B cell (primary cell): ENCODE results near the gene SLC6A20. TPM values are rescaled to one million over a fixed set of nuclear protein-coding genes. Genes with fewer than 3 reads are reported as not detected.

Experiments
- ATAC-seq: fragments of 200-7000 bp; cut with Tn5 transposase; one replicate; pipeline ENCODE4 v1.10.0; 2021; ENCODE audit warnings: low read depth, mild to moderate bottlenecking, moderate number of reproducible peaks, moderate library complexity
- CTCF ChIA-PET: fragments of 350-600 bp; sonication (Branson Sonifier 250); formaldehyde crosslinking; loops from one replicate; lab custom pipeline; 2021; ENCODE audit warnings: antibody characterized with exemption, inconsistent platforms; lab: Charles Lee
- POLR2A ChIA-PET: fragments of 350-600 bp; sonication (Branson Sonifier 250); formaldehyde crosslinking; loops from one replicate; lab custom pipeline; 2021; ENCODE audit warnings: antibody characterized with exemption; lab: Charles Lee
- DNase-seq: peaks from one replicate; pipeline ENCODE4 v3.0.0; 2013
- H2AFZ ChIP-seq: 2 replicates; pipeline ENCODE4 v1.6.1; 2012; ENCODE audit warnings: mild to moderate bottlenecking, low read depth, low read length; ENCODE audit not compliant: insufficient read depth, poor library complexity, severe bottlenecking
- H3K27ac ChIP-seq, 2 donors: 1 replicate in 1 of 2; 2 replicates in 1 of 2; pipeline ENCODE4 v1.5.1; 2012 to 2013; ENCODE audit warnings: low read length in 2 of 2, mild to moderate bottlenecking in 2 of 2, moderate library complexity in 1 of 2
- H3K27me3 ChIP-seq, 4 experiments: fragments of 200-600 bp in 1 of 4; sonication (generic) in 1 of 4; replicated peaks in 1 of 4; 1 replicate in 2 of 4; 2 replicates in 2 of 4; pipeline versions ENCODE4 v1.6.1 to v1.7.0; 2013 to 2016; ENCODE audit warnings: low read length in 3 of 4, mild to moderate bottlenecking in 2 of 4, mixed read lengths in 1 of 4, moderate library complexity in 1 of 4; ENCODE audit not compliant: insufficient read depth in 4 of 4, control insufficient read depth in 3 of 4; ENCODE audit errors: control extremely low read depth in 1 of 4
- H3K36me3 ChIP-seq, 2 experiments: replicated peaks in 1 of 2; 1 replicate in 1 of 2; 2 replicates in 1 of 2; pipeline versions ENCODE4 v1.6.1 to v1.7.1; 2013; ENCODE audit warnings: low read length in 1 of 2; ENCODE audit not compliant: insufficient read depth in 2 of 2, control insufficient read depth in 1 of 2; ENCODE audit errors: control extremely low read depth in 1 of 2, extremely low read depth in 1 of 2
- H3K4me1 ChIP-seq, 2 donors: fragments of 200-600 bp in 1 of 2; sonication (generic) in 1 of 2; 1 replicate in 1 of 2; 2 replicates in 1 of 2; pipeline versions ENCODE4 v1.5.1 to v1.6.1; 2013 to 2017; ENCODE audit warnings: low read length in 2 of 2; ENCODE audit not compliant: control insufficient read depth in 2 of 2, insufficient read depth in 2 of 2
- H3K4me2 ChIP-seq: replicated peaks from 2 replicates; pipeline ENCODE3; 2012; ENCODE audit warnings: mild to moderate bottlenecking, low read depth, low read length; ENCODE audit not compliant: poor library complexity, severe bottlenecking
- H3K4me3 ChIP-seq, 5 experiments: fragments of 200-600 bp in 1 of 5; sonication (generic) in 1 of 5; 1 replicate in 3 of 5; 2 replicates in 2 of 5; pipeline versions ENCODE4 v1.5.1 to v1.7.0; 2011 to 2016; ENCODE audit warnings: low read length in 4 of 5, mild to moderate bottlenecking in 4 of 5, low read depth in 2 of 5, control low read depth in 1 of 5, moderate library complexity in 1 of 5; ENCODE audit not compliant: insufficient read depth in 1 of 5; ENCODE audit errors: control extremely low read depth in 1 of 5, extremely low read depth in 1 of 5
- H3K79me2 ChIP-seq: fragments of 200-600 bp; sonication (generic); one replicate; pipeline ENCODE4 v1.6.0; 2016; ENCODE audit warnings: low read length; ENCODE audit not compliant: control insufficient read depth, insufficient read depth
- H3K9ac ChIP-seq: fragments of 200-600 bp; sonication (generic); 2 replicates; pipeline ENCODE4 v1.6.1; 2017; ENCODE audit warnings: mild to moderate bottlenecking, low read length, moderate library complexity
- H3K9me3 ChIP-seq, 3 donors: one replicate each; pipeline versions ENCODE4 v1.6.1 to v1.7.1; 2013; ENCODE audit warnings: low read length in 2 of 3; ENCODE audit not compliant: control insufficient read depth in 2 of 3, insufficient read depth in 1 of 3; ENCODE audit errors: control extremely low read depth in 1 of 3
- H4K20me1 ChIP-seq: 2 replicates; pipeline ENCODE4 v1.6.0; 2012; ENCODE audit warnings: mild to moderate bottlenecking, low read length; ENCODE audit not compliant: insufficient read depth, control insufficient read depth, poor library complexity, severe bottlenecking
- H3K27ac Mint-ChIP-seq: one replicate; pipeline ENCODE4 v1.8.0; 2021; ENCODE audit warnings: mixed read lengths
- H3K27me3 Mint-ChIP-seq: one replicate; pipeline ENCODE4 v1.8.0; 2021; ENCODE audit warnings: mixed read lengths
- H3K4me1 Mint-ChIP-seq: one replicate; pipeline ENCODE4 v1.8.0; 2021; ENCODE audit warnings: mixed read lengths
- H3K4me3 Mint-ChIP-seq: one replicate; pipeline ENCODE4 v1.8.0; 2021; ENCODE audit warnings: mixed read lengths
- H3K9me3 Mint-ChIP-seq: one replicate; pipeline ENCODE4 v1.8.0; 2022; ENCODE audit warnings: mixed read lengths; ENCODE audit not compliant: insufficient read depth
- EZH2 ChIP-seq: IDR thresholded peaks from 2 replicates; pipeline ENCODE4 v1.6.1; 2012; ENCODE audit warnings: borderline replicate concordance, low read depth, mild to moderate bottlenecking, moderate library complexity, low read length; ENCODE audit not compliant: insufficient read depth, poor library complexity, severe bottlenecking
- WGBS: methylation state at CpG from one replicate; pipeline ENCODE4 v1.1.5; 2013; ENCODE audit warnings: missing lambda C conversion rate; ENCODE audit not compliant: insufficient coverage; 5-methylcytosine and 5-hydroxymethylcytosine counted together
- intact Hi-C: fragments of 100-400 bp; cut with micrococcal nuclease; formaldehyde crosslinking; loops from one replicate; pipeline ENCODE4 v1.10.0; 2022
- polyA plus RNA-seq: library from polyadenylated mRNA; depleted of rRNA; stranded (reverse); fragments of >200 nt; gene quantifications from 2 replicates; pipeline ENCODE4 v1.2.3, GENCODE V29; 2012
- total RNA-seq, 2 donors: library from RNA; stranded (reverse); fragments of 120-200 nt in 1 of 2; gene quantifications; 1 replicate in 1 of 2; 2 replicates in 1 of 2; pipeline versions ENCODE4 v1.2.3 to v1.2.4, GENCODE V29; 2013 to 2022
- TF ChIP-seq, protein P1 (sequence below): fragments of 200-600 bp; IDR thresholded peaks from one replicate; pipeline ENCODE4 v1.8.0; 2022; ENCODE audit warnings: antibody characterized with exemption, mild to moderate bottlenecking

Gene SLC6A20
- total and polyA plus RNA-seq, 2 donors (not counting 1 experiment from before 2014, with no cell fraction given) = 0.32 TPM; not detected in 1

DNA sequence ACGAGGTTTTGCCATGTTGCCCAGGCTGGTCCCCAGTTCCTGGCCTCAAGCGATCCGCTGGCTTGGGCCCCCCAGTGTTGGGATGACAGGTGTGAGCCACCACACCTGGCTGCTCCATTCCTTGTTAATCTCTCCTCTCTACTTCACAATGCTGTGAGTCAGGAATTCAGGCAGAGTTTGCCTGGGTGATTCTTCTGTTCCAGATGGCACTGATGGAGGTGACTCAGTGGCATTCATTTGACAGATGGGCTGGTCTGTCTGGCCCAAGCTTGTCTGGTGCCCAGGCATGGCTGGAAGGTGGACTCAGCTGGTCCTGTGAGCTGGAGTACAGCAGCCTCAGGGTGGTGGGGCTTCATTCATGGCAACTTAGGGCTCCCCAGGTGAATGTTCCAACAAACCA is 43.2 kb downstream of the SLC6A20 start:
- ATAC-seq (no peak), DNase-seq (no peak)
- Mint-ChIP-seq H3K27me3 (no peaks in the 10 kb centered on the region), H3K9me3 (no peaks in the 10 kb centered on the region), H3K4me1 (peaks cover 2% of the 10 kb centered on the region), H3K27ac (no peak overlapping the region), H3K4me3 (no peak overlapping the region)
- no peak overlapping the region for H2AFZ ChIP-seq
- ChIA-PET POLR2A (no interaction called here), CTCF (no interaction called here)
- no peak overlapping the region for H3K9ac ChIP-seq
- H3K27ac ChIP-seq = no peak overlapping the region
- H3K4me1 ChIP-seq = no peaks in the 10 kb centered on the region
- WGBS = no CpG with 5 or more reads among the region's 3 CpGs
- H3K27me3 ChIP-seq = no peaks in the 10 kb centered on the region
- TF ChIP-seq EZH2 = no peak
- TF ChIP-seq, protein P1, sequence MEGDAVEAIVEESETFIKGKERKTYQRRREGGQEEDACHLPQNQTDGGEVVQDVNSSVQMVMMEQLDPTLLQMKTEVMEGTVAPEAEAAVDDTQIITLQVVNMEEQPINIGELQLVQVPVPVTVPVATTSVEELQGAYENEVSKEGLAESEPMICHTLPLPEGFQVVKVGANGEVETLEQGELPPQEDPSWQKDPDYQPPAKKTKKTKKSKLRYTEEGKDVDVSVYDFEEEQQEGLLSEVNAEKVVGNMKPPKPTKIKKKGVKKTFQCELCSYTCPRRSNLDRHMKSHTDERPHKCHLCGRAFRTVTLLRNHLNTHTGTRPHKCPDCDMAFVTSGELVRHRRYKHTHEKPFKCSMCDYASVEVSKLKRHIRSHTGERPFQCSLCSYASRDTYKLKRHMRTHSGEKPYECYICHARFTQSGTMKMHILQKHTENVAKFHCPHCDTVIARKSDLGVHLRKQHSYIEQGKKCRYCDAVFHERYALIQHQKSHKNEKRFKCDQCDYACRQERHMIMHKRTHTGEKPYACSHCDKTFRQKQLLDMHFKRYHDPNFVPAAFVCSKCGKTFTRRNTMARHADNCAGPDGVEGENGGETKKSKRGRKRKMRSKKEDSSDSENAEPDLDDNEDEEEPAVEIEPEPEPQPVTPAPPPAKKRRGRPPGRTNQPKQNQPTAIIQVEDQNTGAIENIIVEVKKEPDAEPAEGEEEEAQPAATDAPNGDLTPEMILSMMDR = no peak
- no peak overlapping the region for H3K4me2 ChIP-seq
- H3K79me2 ChIP-seq = no peaks in the 10 kb centered on the region
- no peaks in the 10 kb centered on the region for H4K20me1 ChIP-seq
- no peaks in the 10 kb centered on the region for H3K9me3 ChIP-seq
- H3K4me3 ChIP-seq = no peak overlapping the region
- intact Hi-C loops = no loop called here
- no peaks in the 10 kb centered on the region for H3K36me3 ChIP-seq

DNA sequence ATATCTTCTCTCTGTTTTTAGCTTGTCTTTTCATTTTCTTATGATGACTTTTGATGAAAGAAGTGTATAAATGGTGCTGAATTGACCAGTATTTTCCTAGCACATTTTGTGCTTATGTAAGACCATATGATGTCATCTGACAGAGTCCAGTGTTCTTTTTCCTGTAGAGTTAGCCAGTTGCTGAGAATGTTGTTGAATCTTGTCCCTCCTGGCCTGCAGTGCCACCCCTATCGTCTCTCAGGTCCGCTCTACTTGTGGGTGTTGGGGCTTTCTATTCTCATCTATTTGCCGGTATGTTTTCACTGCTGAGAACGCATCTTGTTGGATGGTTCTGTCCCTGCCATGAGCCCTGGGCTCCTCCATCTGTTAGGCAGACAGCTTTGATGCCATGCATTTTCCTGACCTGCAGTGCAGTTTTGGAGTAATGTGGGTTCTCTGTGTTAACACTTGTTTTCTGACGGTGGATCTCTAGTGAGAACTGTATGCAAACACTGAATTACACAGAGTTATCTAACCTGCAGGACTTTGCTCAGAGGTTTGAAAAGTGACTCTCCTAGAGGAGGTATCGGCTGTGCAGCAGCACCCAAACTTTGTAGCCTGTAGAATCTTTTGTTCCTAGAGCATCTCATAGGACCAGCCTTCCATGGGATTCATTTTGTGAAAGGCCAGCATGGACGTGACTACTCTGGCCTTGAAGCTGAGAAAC is 44.6 kb downstream of the SLC6A20 start:
- Histone ChIP-seq H3K4me2 (no peak overlapping the region), H3K9me3 (no peaks in the 10 kb centered on the region), H3K4me3 (no peak overlapping the region), H3K36me3 (peaks cover 0 to 2% of the 10 kb centered on the region in 2 experiments), H3K27me3 (no peaks in the 10 kb centered on the region), H3K4me1 (no peaks in the 10 kb centered on the region), H3K27ac (no peak overlapping the region), H3K79me2 (no peaks in the 10 kb centered on the region), H4K20me1 (no peaks in the 10 kb centered on the region), H2AFZ (no peak overlapping the region), H3K9ac (no peak overlapping the region)
- ChIA-PET CTCF (interaction anchor here (0.6 to 1.3 kb wide), 3 partner anchors 10 to 178 kb away, joined by 3 to 6 read pairs (median 6); no protein-coding TSS in a partner anchor), POLR2A (no interaction called here)
- DNase-seq (no peak), ATAC-seq (no peak)
- intact Hi-C loops = no loop called here
- no peaks in the 10 kb centered on the region for H3K27me3 Mint-ChIP-seq
- H3K4me3 Mint-ChIP-seq = no peak overlapping the region
- no peaks in the 10 kb centered on the region for H3K9me3 Mint-ChIP-seq
- TF ChIP-seq, protein P1 = no peak
- no peak for TF ChIP-seq EZH2
- no peak overlapping the region for H3K27ac Mint-ChIP-seq
- peaks cover 2% of the 10 kb centered on the region for H3K4me1 Mint-ChIP-seq
- 97% methylated on average over 7 of the region's 7 CpGs for WGBS
